K562 (cell line): Measurements from ENCODE around the gene ZFYVE28. TPM values are rescaled to one million over a fixed set of nuclear protein-coding genes. Genes with fewer than 3 reads are reported as not detected.

Source experiments
- ATAC-seq: fragments of 200-7000 bp; cut with Tn5 transposase; 3 replicates; pipeline ENCODE4 v1.9.1; 2020; ENCODE audit warnings: moderate library complexity
- BruUV-seq: library from RNA; stranded (reverse); fragments of 400-500 nt; replicated peaks from 2 replicates; lab custom pipeline; 2021; lab: Mats Ljungman, UMichigan
- CTCF ChIA-PET: fragments of 300-600 bp; formaldehyde crosslinking; extraction: SDS; loops from one replicate; lab custom pipeline; 2021; ENCODE audit warnings: low intra/inter-chr PET ratio; lab: Yijun Ruan, JAX
- POLR2A ChIA-PET: fragments of 300-600, 350-650 bp; sonication (Branson Sonifier 250); formaldehyde crosslinking; extraction: SDS; loops from one replicate; lab custom pipeline; 2021; ENCODE audit warnings: antibody characterized with exemption, inconsistent platforms; lab: Yijun Ruan, JAX
- DNase-seq, 4 experiments: peaks; one replicate each; pipeline versions ENCODE4 v3.0.0 to v3.0.0-alpha.2; 2011 to 2018; ENCODE audit warnings: low spot score in 3 of 4, mixed read lengths in 3 of 4; ENCODE audit errors: extremely low read depth in 1 of 4
- FAIRE-seq: peaks from 2 replicates; lab custom pipeline; 2011; peaks lifted over from hg19 to GRCh38; lab: Jason Lieb, UNC
- H2AFZ ChIP-seq: 2 replicates; pipeline ENCODE4 v1.6.0; 2011; ENCODE audit warnings: low read depth, low read length, control low read depth, inconsistent platforms
- H3K27ac ChIP-seq: fragments of 200-600 bp; 3 replicates; pipeline ENCODE4 v1.8.0; 2011; ENCODE audit warnings: low read depth, mild to moderate bottlenecking, control low read depth, inconsistent platforms, low read length, moderate library complexity, mixed read lengths; ENCODE audit errors: extremely low read depth
- H3K27me3 ChIP-seq, 2 experiments: fragments of 300-600 bp in 1 of 2; 2 replicates in 1 of 2; 3 replicates in 1 of 2; pipeline versions ENCODE4 v1.6.0 to v1.8.0; 2011; ENCODE audit warnings: inconsistent platforms in 2 of 2, low read length in 2 of 2, mild to moderate bottlenecking in 1 of 2, mixed read lengths in 1 of 2, moderate library complexity in 1 of 2; ENCODE audit not compliant: control insufficient read depth in 2 of 2, insufficient read depth in 2 of 2
- H3K36me3 ChIP-seq: fragments of 300-600 bp; 3 replicates; pipeline ENCODE4 v1.8.0; 2011; ENCODE audit warnings: mild to moderate bottlenecking, low read length, inconsistent platforms; ENCODE audit not compliant: control insufficient read depth, insufficient read depth
- H3K4me1 ChIP-seq, 2 experiments: fragments of 200-600 bp in 1 of 2; replicated peaks in 1 of 2; 2 replicates in 1 of 2; 3 replicates in 1 of 2; pipeline versions ENCODE4 v1.5.1 to v1.8.0; 2011; ENCODE audit warnings: inconsistent platforms in 2 of 2, low read length in 2 of 2, mild to moderate bottlenecking in 1 of 2, mixed read lengths in 1 of 2, moderate library complexity in 1 of 2; ENCODE audit not compliant: control insufficient read depth in 2 of 2, insufficient read depth in 2 of 2
- H3K4me2 ChIP-seq: 2 replicates; pipeline ENCODE4 v1.6.1; 2011; ENCODE audit warnings: low read length, control low read depth, inconsistent platforms, mixed read lengths; ENCODE audit not compliant: insufficient read depth
- H3K4me3 ChIP-seq: fragments of 200-600 bp; sonication (generic), shearing (Covaris generic); 2 replicates; pipeline ENCODE4 v1.5.1; 2016; ENCODE audit warnings: control low read depth, inconsistent platforms
- H3K79me2 ChIP-seq: fragments of 200-600 bp; 3 replicates; pipeline ENCODE4 v1.8.0; 2011; ENCODE audit warnings: low read length, inconsistent platforms; ENCODE audit not compliant: control insufficient read depth, insufficient read depth
- H3K9ac ChIP-seq, 2 experiments: 2 replicates each; pipeline versions ENCODE4 v1.6.0 to v1.6.1; 2011; ENCODE audit warnings: low read depth in 2 of 2, low read length in 2 of 2, control low read depth in 1 of 2, inconsistent platforms in 1 of 2, mild to moderate bottlenecking in 1 of 2, mixed read lengths in 1 of 2; ENCODE audit not compliant: insufficient read depth in 1 of 2
- H3K9me1 ChIP-seq: one replicate; pipeline ENCODE4 v1.6.0; 2011; ENCODE audit warnings: inconsistent platforms, mild to moderate bottlenecking, low read length, moderate library complexity; ENCODE audit not compliant: control insufficient read depth, insufficient read depth
- H3K9me3 ChIP-seq: replicated peaks from 2 replicates; pipeline ENCODE4 v1.5.1; 2011; ENCODE audit warnings: low read depth, low read length, inconsistent platforms; ENCODE audit not compliant: control insufficient read depth, insufficient read depth
- H4K20me1 ChIP-seq: replicated peaks from 2 replicates; pipeline ENCODE4 v1.6.1; 2011; ENCODE audit warnings: low read length, inconsistent platforms, mixed read lengths; ENCODE audit not compliant: control insufficient read depth, insufficient read depth
- CBX3 ChIP-seq, 2 experiments: IDR thresholded peaks; 1 replicate in 1 of 2; 2 replicates in 1 of 2; pipeline ENCODE4 v1.6.1; 2012; ENCODE audit warnings: inconsistent platforms in 2 of 2, low read length in 2 of 2, borderline replicate concordance in 1 of 2, control low read depth in 1 of 2
- GTF2F1 ChIP-seq: IDR thresholded peaks from 2 replicates; pipeline ENCODE4 v1.6.1; 2011; ENCODE audit warnings: low read depth, low read length, improper control_type of control experiment
- HDGF ChIP-seq: fragments of 450-650 bp; IDR thresholded peaks from 2 replicates; pipeline ENCODE4 v1.6.1; 2016
- KDM1A ChIP-seq, 2 experiments: fragments of 450-650 bp; IDR thresholded peaks; 2 replicates each; pipeline ENCODE4 v1.6.1; 2016; ENCODE audit warnings: mild to moderate bottlenecking in 2 of 2
- MIER1 ChIP-seq: fragments of 450-650 bp; IDR thresholded peaks from 2 replicates; pipeline ENCODE4 v1.6.1; 2016; ENCODE audit warnings: antibody characterized with exemption, mild to moderate bottlenecking, low read depth
- RFX1 ChIP-seq: fragments of 450-650 bp; IDR thresholded peaks from 2 replicates; pipeline ENCODE4 v1.6.1; 2016; ENCODE audit warnings: mild to moderate bottlenecking, moderate library complexity
- TBP ChIP-seq: optimal IDR thresholded peaks from 2 replicates; pipeline ENCODE3; 2011; ENCODE audit warnings: low read depth, low read length, improper control_type of control experiment
- TRIM28 ChIP-seq: fragments of 450-650 bp; IDR thresholded peaks from 2 replicates; pipeline ENCODE4 v1.6.1; 2017
- ZBTB26 ChIP-seq: fragments of 450-650 bp; formaldehyde crosslinking; IDR thresholded peaks from 2 replicates; pipeline ENCODE4 v1.4.0; 2022; ENCODE audit warnings: missing genetic modification characterization
- WGBS: fragments of 100-300 bp; shearing (Covaris generic); methylation state at CpG from one replicate; pipeline ENCODE4 v1.1.6; 2016; ENCODE audit warnings: low coverage, mixed read lengths; ENCODE audit not compliant: insufficient coverage; ENCODE audit errors: missing lambda C conversion rate; 5-methylcytosine and 5-hydroxymethylcytosine counted together
- in situ Hi-C: fragments of 300-500 bp; cut with MboI; formaldehyde crosslinking; loops from 4 replicates; pipeline ENCODE4 v1.15.0; 2018; ENCODE audit warnings: inconsistent platforms, mixed read lengths
- intact Hi-C: fragments of 100-400 bp; cut with micrococcal nuclease; formaldehyde crosslinking; loops from 2 replicates; pipeline ENCODE4 v1.14.2; 2022
- polyA plus RNA-seq, 8 experiments: library from polyadenylated mRNA; depleted of rRNA in 4 of 8; stranded (reverse) in 5 of 8; unstranded in 3 of 8; fragments of >200 nt; fragmentation: Nextera tagmentation in 2 of 8; fragmentation: Illumina TruSeq in 1 of 8; extraction: Ambion mirVana in 2 of 8; extraction: Trizol in 1 of 8; gene quantifications; 2 replicates each; pipeline versions ENCODE4 v1.2.1 to v1.2.3, GENCODE V29; 2011 to 2014; ENCODE audit warnings: inconsistent platforms in 1 of 8, missing spikeins in 1 of 8
- total RNA-seq, 7 experiments: library from RNA; depleted of rRNA in 6 of 7; stranded (reverse); fragments of >200 nt in 6 of 7; fragmentation: Illumina TruSeq in 2 of 7; extraction: Trizol in 2 of 7; gene quantifications; 2 replicates each; pipeline versions ENCODE4 v1.2.1 to v1.2.3, GENCODE V29; 2011 to 2021; ENCODE audit warnings: low replicate concordance in 1 of 7

ZFYVE28 gene
- total and polyA plus RNA-seq, 9 of the 15 experiments (the other 6 are each of a cell fraction or from before 2014, with no cell fraction given) = 1.3 to 24.8 (median 8.9) TPM

GRCh38 chr4:2406406-2406805 is 12.0 kb downstream of the ZFYVE28 start:
- H3K4me1 ChIP-seq = peaks cover 41 to 67% of the 10 kb centered on the region in 2 experiments
- H3K36me3 ChIP-seq = no peaks in the 10 kb centered on the region
- BruUV-seq = no TSS peak
- DNase-seq (no peak), FAIRE-seq (no peak), ATAC-seq (no peak)
- CTCF ChIA-PET = no interaction called here
- peaks cover 67% of the 10 kb centered on the region for H3K79me2 ChIP-seq
- 76% methylated on average over 9 of the region's 10 CpGs for WGBS
- H3K27ac ChIP-seq = no peak overlapping the region
- POLR2A ChIA-PET = interaction anchor here (0.6 to 1.3 kb wide), 5 partner anchors 9 to 69 kb away, joined by 3 to 7 read pairs (median 4); no protein-coding TSS in a partner anchor
- H3K27me3 ChIP-seq = no peaks in the 10 kb centered on the region
- no peak for TF ChIP-seq TRIM28
- no peak for TF ChIP-seq KDM1A (IDR thresholded peaks at IDR 0.05)
- no peak for TF ChIP-seq HDGF
- no peak for TF ChIP-seq GTF2F1
- no peak for TF ChIP-seq RFX1
- no peak for TF ChIP-seq ZBTB26
- TF ChIP-seq TBP = no peak
- TF ChIP-seq CBX3 (IDR thresholded peaks at IDR 0.05; ENCODE audit: borderline replicate concordance in 1 of 2, low read length in 2 of 2) = no peak
- TF ChIP-seq MIER1 = no peak
- peak overlapping the region in 1 of 2 experiments; percentile 75; a peak in 1 of 4 replicates for H3K9ac ChIP-seq
- intact Hi-C loops = no loop called here
- H2AFZ ChIP-seq = no peak overlapping the region
- peaks cover 4% of the 10 kb centered on the region for H3K9me1 ChIP-seq
- H3K4me3 ChIP-seq = no peak overlapping the region
- H3K9me3 ChIP-seq = no peaks in the 10 kb centered on the region
- H4K20me1 ChIP-seq = no peaks in the 10 kb centered on the region; the same call in 1 of the 2 replicates
- in situ Hi-C loops = no loop called here
- no peak overlapping the region for H3K4me2 ChIP-seq
